D341Med (cell line): ENCODE results near the gene OR52K2.
"Not testable (repeated sequence)": the region's sequence is repeated elsewhere in the genome, so short reads cannot be mapped to it uniquely, and the experiment has no call there.

ENCODE experiments used
- DNase-seq: peaks from one replicate; pipeline ENCODE4 v3.0.0; 2012; ENCODE audit warnings: low spot score

OR52K2 gene

GRCh38 chr11:4448995-4449394 is at the start of gene OR52K2:
TSS of gene OR52K2 (plus strand) at chr11:4449295. CDS start at chr11:4449340, 45 bp downstream.
- DNase-seq: no peak

- DNase-seq: not testable (repeated sequence)
Observed at GRCh38 chr11:4406206-4406605, 42.9 kb upstream of the OR52K2 start.

GRCh38 chr11:4416306-4416705 is 32.8 kb upstream of the OR52K2 start:
- DNase-seq: no peak

GRCh38 chr11:4416816-4417215 is 32.3 kb upstream of the OR52K2 start:
- DNase-seq: no peak

GRCh38 chr11:4418403-4418802 is 30.7 kb upstream of the OR52K2 start:
- DNase-seq: no peak

- no peak for DNase-seq
Observed at GRCh38 chr11:4430051-4430450, 19.0 kb upstream of the OR52K2 start.

GRCh38 chr11:4433856-4434255 is 15.2 kb upstream of the OR52K2 start:
- no peak for DNase-seq

GRCh38 chr11:4436411-4436810 is 12.7 kb upstream of the OR52K2 start:
- DNase-seq: no peak

- DNase-seq: no peak
Observed at GRCh38 chr11:4441515-4441914, 7.6 kb upstream of the OR52K2 start.

GRCh38 chr11:4443232-4443891 is 5.7 kb upstream of the OR52K2 start:
- DNase-seq: no peak

- no peak for DNase-seq
Observed at GRCh38 chr11:4453118-4453517, 4.0 kb downstream of the OR52K2 start.

- no peak for DNase-seq
Observed at GRCh38 chr11:4454021-4454420, 4.9 kb downstream of the OR52K2 start.

- DNase-seq: no peak
Observed at GRCh38 chr11:4455419-4455818, 6.3 kb downstream of the OR52K2 start.

GRCh38 chr11:4459500-4459899 is 10.4 kb downstream of the OR52K2 start:
- DNase-seq: no peak

GRCh38 chr11:4460151-4460550 is 11.1 kb downstream of the OR52K2 start:
- DNase-seq: no peak

- no peak for DNase-seq
Observed at GRCh38 chr11:4464216-4465159, 15.4 kb downstream of the OR52K2 start.

GRCh38 chr11:4465407-4465806 is 16.3 kb downstream of the OR52K2 start:
- no peak for DNase-seq

GRCh38 chr11:4466131-4466870 is 17.2 kb downstream of the OR52K2 start:
- no peak for DNase-seq

GRCh38 chr11:4466871-4467442 is 17.9 kb downstream of the OR52K2 start:
- DNase-seq: no peak

GRCh38 chr11:4467811-4468606 is 18.9 kb downstream of the OR52K2 start:
- DNase-seq: no peak

GRCh38 chr11:4479644-4480043 is 30.5 kb downstream of the OR52K2 start:
- no peak for DNase-seq
